Tongue (tissue), 2 donors: ENCODE measurements around the gene ATG13. TPM values are rescaled to one million over a fixed set of nuclear protein-coding genes. Genes with fewer than 3 reads are reported as not detected.
"Not testable (repeated sequence)": the region's sequence is repeated elsewhere in the genome, so short reads cannot be mapped to it uniquely, and the experiment has no call there.

Experiments
- DNase-seq: peaks from one replicate; pipeline ENCODE4 v3.0.0-alpha.2; 2015
- total RNA-seq: library from RNA; depleted of rRNA; stranded (reverse); fragments of >200 nt; gene quantifications from one replicate; pipeline ENCODE4 v1.2.3, GENCODE V29; 2014

The ATG13 gene
- total RNA-seq, 1 donor from 2014 or later = 56.8 TPM

- no peak for DNase-seq
Measured at GRCh38 chr11:46643986-46644385, 26.6 kb downstream of the ATG13 start.

GRCh38 chr11:46649180-46649738, 31.9 kb downstream of the ATG13 start:
- peak; percentile 79 for DNase-seq

- DNase-seq = no peak
Measured at GRCh38 chr11:46655631-46656030, 38.3 kb downstream of the ATG13 start.

- no peak for DNase-seq
Measured at GRCh38 chr11:46657186-46657585, 39.8 kb downstream of the ATG13 start.

GRCh38 chr11:46658259-46658658, 40.9 kb downstream of the ATG13 start:
- no peak for DNase-seq

- no peak for DNase-seq
Measured at GRCh38 chr11:46659908-46660307, 42.6 kb downstream of the ATG13 start.

- no peak for DNase-seq
Measured at GRCh38 chr11:46661836-46662235, 44.5 kb downstream of the ATG13 start.

GRCh38 chr11:46662366-46662765, 45.0 kb downstream of the ATG13 start:
- no peak for DNase-seq

GRCh38 chr11:46663277-46663940, 46.1 kb downstream of the ATG13 start:
- no peak for DNase-seq

- no peak for DNase-seq
Measured at GRCh38 chr11:46664612-46665011, 47.3 kb downstream of the ATG13 start.

- DNase-seq = no peak
Measured at GRCh38 chr11:46665356-46665755, 48.0 kb downstream of the ATG13 start.

- peak; percentile 18 for DNase-seq
Measured at GRCh38 chr11:46666516-46666915, 49.2 kb downstream of the ATG13 start.

GRCh38 chr11:46667043-46667481, 49.7 kb downstream of the ATG13 start:
- peak; percentile 61 for DNase-seq

GRCh38 chr11:46668480-46669085, 51.2 kb downstream of the ATG13 start:
- DNase-seq = no peak

GRCh38 chr11:46669711-46670139, 52.4 kb downstream of the ATG13 start:
- DNase-seq = no peak

- not testable (repeated sequence) for DNase-seq
Measured at GRCh38 chr11:46670521-46670920, 53.2 kb downstream of the ATG13 start.

GRCh38 chr11:46671958-46672315, 54.6 kb downstream of the ATG13 start:
- DNase-seq = peak; percentile 9

GRCh38 chr11:46672381-46672839, 55.1 kb downstream of the ATG13 start:
- peak; percentile 67 for DNase-seq

- DNase-seq = peak; percentile 47
Measured at GRCh38 chr11:46673713-46674462, 56.5 kb downstream of the ATG13 start.

- peak; percentile 87 for DNase-seq
Measured at GRCh38 chr11:46674463-46675287, 57.3 kb downstream of the ATG13 start.

- peak; percentile 79 for DNase-seq
Measured at GRCh38 chr11:46675288-46675851, 58.0 kb downstream of the ATG13 start.

GRCh38 chr11:46675949-46676348, 58.6 kb downstream of the ATG13 start:
- no peak for DNase-seq
